HG03457 (cell line): Measurements from ENCODE around the gene ALAS1.

Experiments
- ATAC-seq: cut with Tn5 transposase; IDR thresholded peaks from one replicate; pipeline ENCODE4 v1.9.1; 2021; ENCODE audit warnings: moderate number of reproducible peaks; ENCODE audit not compliant: unreplicated experiment

Gene ALAS1

GRCh38 chr3:52248816-52249547 is 51.0 kb downstream of the ALAS1 start:
- no peak for ATAC-seq

GRCh38 chr3:52249683-52250082 is 51.7 kb downstream of the ALAS1 start:
- ATAC-seq, result no peak

- no peak for ATAC-seq
These were observed 52.2 kb downstream of the ALAS1 start for GRCh38 chr3:52250122-52250521.

- ATAC-seq, result peak; percentile 77
These were observed 55.6 kb downstream of the ALAS1 start for GRCh38 chr3:52253314-52254304.

- ATAC-seq, result no peak
These were observed 56.6 kb downstream of the ALAS1 start for GRCh38 chr3:52254608-52255007.

- ATAC-seq, result no peak
These were observed 58.2 kb downstream of the ALAS1 start for GRCh38 chr3:52256159-52256558.

GRCh38 chr3:52256622-52257021 is 58.7 kb downstream of the ALAS1 start:
- ATAC-seq, result no peak

GRCh38 chr3:52257911-52258310 is 60.0 kb downstream of the ALAS1 start:
- no peak for ATAC-seq

- ATAC-seq, result no peak
These were observed 61.1 kb downstream of the ALAS1 start for GRCh38 chr3:52259035-52259434.

GRCh38 chr3:52259448-52259847 is 61.5 kb downstream of the ALAS1 start:
- no peak for ATAC-seq

- no peak for ATAC-seq
These were observed 64.5 kb downstream of the ALAS1 start for GRCh38 chr3:52262447-52262846.
